ENCODE data around the gene BOD1L2.
A peak's percentile ranks its signal among the peaks of the same experiment; 100 is the strongest.

BOD1L2 gene

DNA sequence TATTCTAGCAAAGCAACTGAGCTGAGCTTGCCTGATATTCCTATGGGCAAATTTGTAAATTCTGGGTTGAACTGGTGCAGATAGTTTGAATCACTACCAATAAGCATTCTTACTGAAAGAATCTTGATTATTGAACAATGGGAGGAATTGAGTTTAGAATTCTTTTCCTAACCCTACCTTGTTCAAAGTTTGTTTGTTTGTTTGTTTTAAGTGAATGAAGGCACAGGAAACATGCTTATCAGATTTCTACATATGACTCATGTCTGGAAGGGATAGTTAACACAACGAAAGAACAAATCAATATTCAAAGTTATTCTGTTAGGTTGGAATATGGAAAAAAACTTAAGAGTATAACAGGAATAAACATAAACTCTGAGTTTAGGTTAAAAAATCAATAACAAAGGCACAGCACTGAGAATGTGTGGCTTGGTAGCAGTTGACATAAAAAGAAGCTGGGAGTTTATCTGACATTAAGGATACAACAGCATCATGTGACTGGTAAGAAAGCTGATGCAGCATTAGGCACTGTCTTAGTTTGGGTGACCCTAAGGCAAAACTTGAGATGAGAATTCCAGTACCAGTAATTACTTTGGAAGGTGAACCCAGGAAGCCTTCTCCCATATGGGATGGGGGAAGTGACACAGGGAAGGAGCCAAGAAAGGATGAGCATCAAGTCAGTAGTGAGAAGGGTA lies 20.9 kb downstream of the BOD1L2 start:
- Histone ChIP-seq H2BK120ac (ENCODE audit: insufficient read depth, low read length, poor library complexity) (no peak overlapping the region), H3K9ac (ENCODE audit: low read length) (no peak overlapping the region), H3K4me1 (ENCODE audit: control insufficient read depth in 1 of 2, insufficient read depth in 2 of 2, low read length in 2 of 2) (no peaks in the 10 kb centered on the region), H3K4me2 (ENCODE audit: low read length) (no peak overlapping the region), H3K4me3 (ENCODE audit: low read depth, low read length) (no peak overlapping the region), H4K91ac (ENCODE audit: low read depth, low read length) (no peak overlapping the region), H3K23ac (ENCODE audit: low read length) (no peak overlapping the region), H2AK5ac (ENCODE audit: low read length) (no peak overlapping the region), H3K36me3 (ENCODE audit: control insufficient read depth in 1 of 2, insufficient read depth in 2 of 2, low read length in 2 of 2) (no peaks in the 10 kb centered on the region), H3K18ac (ENCODE audit: low read length) (no peak overlapping the region), H2AFZ (ENCODE audit: insufficient read depth, low read length, poor library complexity) (no peak overlapping the region), H3K79me2 (ENCODE audit: control insufficient read depth, insufficient read depth, low read length, poor library complexity) (no peaks in the 10 kb centered on the region), H3K27me3 (ENCODE audit: insufficient read depth, low read length) (no peaks in the 10 kb centered on the region), H2BK12ac (ENCODE audit: low read length) (no peak overlapping the region), H3K9me3 (ENCODE audit: insufficient read depth, low read depth, low read length) (no peaks in the 10 kb centered on the region), H3K14ac (ENCODE audit: low read length) (no peak overlapping the region), H3K79me1 (ENCODE audit: low read length) (no peaks in the 10 kb centered on the region), H4K8ac (ENCODE audit: low read depth, low read length) (no peak overlapping the region), H2BK5ac (ENCODE audit: low read depth, low read length, poor library complexity) (no peak overlapping the region), H3K27ac (ENCODE audit: low read depth, low read length) (no peak overlapping the region), H3K4ac (ENCODE audit: low read depth, low read length) (no peak overlapping the region), H4K12ac (ENCODE audit: low read depth, low read length) (no peak overlapping the region)
- no CpG with 5 or more reads among the region's 1 CpG for WGBS (ENCODE audit: extremely low coverage, insufficient coverage, insufficient read length)
- no peak for DNase-seq

DNA sequence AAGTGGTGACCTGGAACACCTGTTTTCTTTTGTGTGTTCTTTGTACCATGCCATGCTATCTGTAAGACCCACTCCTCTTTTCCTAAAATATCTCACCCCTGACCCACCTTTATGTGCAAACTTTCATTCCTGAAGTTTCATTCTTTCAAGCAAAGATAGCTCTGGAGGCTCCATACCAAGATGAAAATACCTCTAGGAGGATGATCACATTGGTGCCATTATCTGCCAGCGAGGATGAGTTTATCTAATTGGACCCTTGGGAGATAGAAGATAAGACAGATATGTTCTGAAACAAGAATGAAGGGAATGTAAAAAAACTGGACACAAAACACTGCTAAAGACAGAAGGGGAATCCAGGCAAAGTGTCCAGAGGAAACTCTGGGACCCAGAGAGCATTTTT lies 24.1 kb downstream of the BOD1L2 start:
- H3K79me1 ChIP-seq (ENCODE audit: low read length), result no peaks in the 10 kb centered on the region
- H4K91ac ChIP-seq (ENCODE audit: low read depth, low read length), result no peak overlapping the region
- H3K27ac ChIP-seq (ENCODE audit: low read depth, low read length), result no peak overlapping the region
- no peak overlapping the region for H3K4me3 ChIP-seq (ENCODE audit: low read depth, low read length)
- no peak overlapping the region for H4K8ac ChIP-seq (ENCODE audit: low read depth, low read length)
- no peaks in the 10 kb centered on the region for H3K4me1 ChIP-seq (ENCODE audit: control insufficient read depth in 1 of 2, insufficient read depth in 2 of 2, low read length in 2 of 2)
- H3K4ac ChIP-seq (ENCODE audit: low read depth, low read length), result no peak overlapping the region
- H4K12ac ChIP-seq (ENCODE audit: low read depth, low read length), result no peak overlapping the region
- no peak overlapping the region for H2BK5ac ChIP-seq (ENCODE audit: low read depth, low read length, poor library complexity)
- H2BK12ac ChIP-seq (ENCODE audit: low read length), result no peak overlapping the region
- no peak overlapping the region for H2AFZ ChIP-seq (ENCODE audit: insufficient read depth, low read length, poor library complexity)
- H3K23ac ChIP-seq (ENCODE audit: low read length), result no peak overlapping the region
- H3K36me3 ChIP-seq (ENCODE audit: control insufficient read depth in 1 of 2, insufficient read depth in 2 of 2, low read length in 2 of 2), result no peaks in the 10 kb centered on the region
- H2AK5ac ChIP-seq (ENCODE audit: low read length), result no peak overlapping the region
- no CpG with 5 or more reads among the region's 1 CpG for WGBS (ENCODE audit: extremely low coverage, insufficient coverage, insufficient read length)
- H2BK120ac ChIP-seq (ENCODE audit: insufficient read depth, low read length, poor library complexity), result no peak overlapping the region
- H3K4me2 ChIP-seq (ENCODE audit: low read length), result no peak overlapping the region
- H3K9me3 ChIP-seq (ENCODE audit: insufficient read depth, low read depth, low read length), result peaks cover 2% of the 10 kb centered on the region
- H3K14ac ChIP-seq (ENCODE audit: low read length), result no peak overlapping the region
- H3K18ac ChIP-seq (ENCODE audit: low read length), result no peak overlapping the region
- DNase-seq, result peak; percentile 5 to 70
- no peak overlapping the region for H3K9ac ChIP-seq (ENCODE audit: low read length)
- no peaks in the 10 kb centered on the region for H3K27me3 ChIP-seq (ENCODE audit: insufficient read depth, low read length)
- H3K79me2 ChIP-seq (ENCODE audit: control insufficient read depth, insufficient read depth, low read length, poor library complexity), result no peaks in the 10 kb centered on the region

DNA sequence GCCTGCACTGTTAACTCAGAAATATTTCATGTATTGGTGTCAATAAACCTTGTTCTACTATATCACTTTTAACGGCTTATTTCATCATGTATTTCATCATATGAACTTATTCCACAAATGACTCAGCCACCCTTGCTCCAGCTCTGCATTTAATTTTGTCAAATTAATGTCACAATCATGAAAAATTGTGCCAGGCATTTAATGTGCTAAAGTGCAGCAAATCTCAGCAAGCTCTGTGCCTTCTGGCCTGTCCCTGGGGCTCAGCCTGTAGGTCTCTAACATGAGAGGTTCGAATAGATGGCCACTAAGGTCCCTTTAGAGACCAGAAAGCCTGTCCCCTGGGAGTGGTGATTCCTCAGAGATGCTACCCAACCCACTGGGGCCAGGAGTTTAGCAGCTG lies 28.6 kb downstream of the BOD1L2 start:
- Histone ChIP-seq H3K9ac (ENCODE audit: low read length) (no peak overlapping the region), H2BK12ac (ENCODE audit: low read length) (no peak overlapping the region)

DNA sequence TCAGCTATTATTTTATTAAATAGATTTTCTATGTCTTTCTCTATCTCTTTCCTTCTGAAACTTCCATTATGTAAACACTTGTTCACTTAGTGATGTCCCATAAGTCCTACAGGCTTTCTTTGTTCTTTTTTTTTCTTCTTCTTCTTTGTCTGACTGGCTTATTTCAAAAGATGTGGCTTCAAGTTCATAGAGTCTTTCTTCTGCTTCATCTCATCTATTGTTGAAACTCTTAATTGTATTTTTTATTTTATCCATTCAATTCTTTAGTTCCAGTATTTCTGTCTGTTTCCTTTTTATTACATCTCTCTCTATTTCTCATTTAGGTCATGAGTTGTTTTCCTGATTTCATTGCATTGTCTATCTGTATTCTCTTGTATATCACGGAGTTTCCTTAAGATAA lies 38.5 kb downstream of the BOD1L2 start:
- no peaks in the 10 kb centered on the region for H3K79me2 ChIP-seq (ENCODE audit: control insufficient read depth, insufficient read depth, low read length, poor library complexity)
- no peak overlapping the region for H4K91ac ChIP-seq (ENCODE audit: low read depth, low read length)
- H4K12ac ChIP-seq (ENCODE audit: low read depth, low read length), result no peak overlapping the region
- no peak overlapping the region for H4K8ac ChIP-seq (ENCODE audit: low read depth, low read length)
- DNase-seq, result no peak
- no peak overlapping the region for H2BK12ac ChIP-seq (ENCODE audit: low read length)
- no peak overlapping the region for H3K4me2 ChIP-seq (ENCODE audit: low read length)
- H3K4me1 ChIP-seq (ENCODE audit: control insufficient read depth in 1 of 2, insufficient read depth in 2 of 2, low read length in 2 of 2), result peaks cover 0 to 5% of the 10 kb centered on the region in 2 experiments
- WGBS (ENCODE audit: extremely low coverage, insufficient coverage, insufficient read length), result no CpG with 5 or more reads among the region's 1 CpG
- H3K4me3 ChIP-seq (ENCODE audit: low read depth, low read length), result no peak overlapping the region
- H2AK5ac ChIP-seq (ENCODE audit: low read length), result no peak overlapping the region
- H3K23ac ChIP-seq (ENCODE audit: low read length), result no peak overlapping the region
- H3K36me3 ChIP-seq (ENCODE audit: control insufficient read depth in 1 of 2, insufficient read depth in 2 of 2, low read length in 2 of 2), result no peaks in the 10 kb centered on the region
- no peak overlapping the region for H3K14ac ChIP-seq (ENCODE audit: low read length)
- no peak overlapping the region for H3K18ac ChIP-seq (ENCODE audit: low read length)
- no peak overlapping the region for H2BK5ac ChIP-seq (ENCODE audit: low read depth, low read length, poor library complexity)
- no peak overlapping the region for H2AFZ ChIP-seq (ENCODE audit: insufficient read depth, low read length, poor library complexity)
- no peak overlapping the region for H2BK120ac ChIP-seq (ENCODE audit: insufficient read depth, low read length, poor library complexity)
- H3K27ac ChIP-seq (ENCODE audit: low read depth, low read length), result no peak overlapping the region
- no peak overlapping the region for H3K9ac ChIP-seq (ENCODE audit: low read length)
- no peaks in the 10 kb centered on the region for H3K79me1 ChIP-seq (ENCODE audit: low read length)
- peaks cover 6% of the 10 kb centered on the region for H3K9me3 ChIP-seq (ENCODE audit: insufficient read depth, low read depth, low read length)
- H3K4ac ChIP-seq (ENCODE audit: low read depth, low read length), result no peak overlapping the region
- H3K27me3 ChIP-seq (ENCODE audit: insufficient read depth, low read length), result no peaks in the 10 kb centered on the region

More for the DNA sequence above, 28.6 kb downstream of the BOD1L2 start:
- Histone ChIP-seq H3K4me2 (ENCODE audit: low read length) (no peak overlapping the region), H3K18ac (ENCODE audit: low read length) (no peak overlapping the region), H3K27me3 (ENCODE audit: insufficient read depth, low read length) (no peaks in the 10 kb centered on the region), H2BK5ac (ENCODE audit: low read depth, low read length, poor library complexity) (no peak overlapping the region), H2AFZ (ENCODE audit: insufficient read depth, low read length, poor library complexity) (no peak overlapping the region), H3K4me1 (ENCODE audit: control insufficient read depth in 1 of 2, insufficient read depth in 2 of 2, low read length in 2 of 2) (no peaks in the 10 kb centered on the region), H3K14ac (ENCODE audit: low read length) (no peak overlapping the region), H3K23ac (ENCODE audit: low read length) (no peak overlapping the region), H2BK120ac (ENCODE audit: insufficient read depth, low read length, poor library complexity) (no peak overlapping the region), H4K12ac (ENCODE audit: low read depth, low read length) (no peak overlapping the region), H3K27ac (ENCODE audit: low read depth, low read length) (no peak overlapping the region), H3K36me3 (ENCODE audit: control insufficient read depth in 1 of 2, insufficient read depth in 2 of 2, low read length in 2 of 2) (no peaks in the 10 kb centered on the region), H3K9me3 (ENCODE audit: insufficient read depth, low read depth, low read length) (peaks cover 8% of the 10 kb centered on the region), H2AK5ac (ENCODE audit: low read length) (no peak overlapping the region), H3K4me3 (ENCODE audit: low read depth, low read length) (no peak overlapping the region), H3K79me1 (ENCODE audit: low read length) (no peaks in the 10 kb centered on the region), H4K91ac (ENCODE audit: low read depth, low read length) (no peak overlapping the region), H3K79me2 (ENCODE audit: control insufficient read depth, insufficient read depth, low read length, poor library complexity) (no peaks in the 10 kb centered on the region), H4K8ac (ENCODE audit: low read depth, low read length) (no peak overlapping the region), H3K4ac (ENCODE audit: low read depth, low read length) (no peak overlapping the region)
- no CpG with 5 or more reads among the region's 2 CpGs for WGBS (ENCODE audit: extremely low coverage, insufficient coverage, insufficient read length)
- no peak for DNase-seq

All from trophoblast cell (in vitro differentiated cells and primary cell).